GM21737 (cell line): ENCODE data around the gene LGALS7.

Experiments used
- ATAC-seq: cut with Tn5 transposase; IDR thresholded peaks from one replicate; pipeline ENCODE4 v1.9.1; 2021; ENCODE audit warnings: mild to moderate bottlenecking, moderate library complexity; ENCODE audit not compliant: unreplicated experiment

Gene LGALS7

GRCh38 chr19:38741670-38742069 lies 31.6 kb downstream of the LGALS7 start:
- ATAC-seq = no peak

GRCh38 chr19:38740932-38741331 lies 32.4 kb downstream of the LGALS7 start:
- no peak for ATAC-seq

GRCh38 chr19:38740257-38740592 lies 33.1 kb downstream of the LGALS7 start:
- ATAC-seq = no peak

- no peak for ATAC-seq
Observed at GRCh38 chr19:38739440-38740256, 33.7 kb downstream of the LGALS7 start.

- no peak for ATAC-seq
Observed at GRCh38 chr19:38737921-38738737, 35.2 kb downstream of the LGALS7 start.

- no peak for ATAC-seq
Observed at GRCh38 chr19:38737281-38737865, 35.9 kb downstream of the LGALS7 start.

GRCh38 chr19:38736413-38737280 lies 36.7 kb downstream of the LGALS7 start:
- ATAC-seq = no peak

- ATAC-seq = no peak
Observed at GRCh38 chr19:38736036-38736412, 37.3 kb downstream of the LGALS7 start.

DNA sequence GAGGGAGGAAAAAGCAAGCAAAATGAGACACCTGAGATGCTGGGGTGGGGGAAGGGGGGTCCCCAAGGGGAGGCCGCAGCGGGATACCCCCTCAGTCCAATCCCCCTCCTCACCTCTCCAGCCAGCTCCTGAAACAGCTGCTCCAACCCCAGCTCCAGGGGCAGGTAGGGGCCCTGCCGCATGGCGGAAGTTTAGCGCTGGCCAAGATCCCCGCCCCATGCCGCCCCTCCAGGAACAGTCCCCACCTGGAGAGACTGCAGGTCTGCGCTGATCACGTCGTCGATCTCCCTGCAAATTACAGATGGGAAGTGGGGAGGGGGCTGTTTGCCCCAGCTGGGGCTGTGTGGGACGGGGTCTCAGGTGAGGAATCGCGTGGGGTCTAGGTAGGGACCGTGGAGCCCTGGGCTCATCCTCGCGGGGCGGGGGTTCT lies 38.0 kb downstream of the LGALS7 start:
- ATAC-seq = no peak

- no peak for ATAC-seq
Observed at GRCh38 chr19:38734426-38735256, 38.7 kb downstream of the LGALS7 start.

GRCh38 chr19:38734176-38734425 lies 39.2 kb downstream of the LGALS7 start:
- no peak for ATAC-seq

- ATAC-seq = no peak
Observed at GRCh38 chr19:38733493-38734175, 39.7 kb downstream of the LGALS7 start.

- ATAC-seq = no peak
Observed at GRCh38 chr19:38733241-38733492, 40.1 kb downstream of the LGALS7 start.

DNA sequence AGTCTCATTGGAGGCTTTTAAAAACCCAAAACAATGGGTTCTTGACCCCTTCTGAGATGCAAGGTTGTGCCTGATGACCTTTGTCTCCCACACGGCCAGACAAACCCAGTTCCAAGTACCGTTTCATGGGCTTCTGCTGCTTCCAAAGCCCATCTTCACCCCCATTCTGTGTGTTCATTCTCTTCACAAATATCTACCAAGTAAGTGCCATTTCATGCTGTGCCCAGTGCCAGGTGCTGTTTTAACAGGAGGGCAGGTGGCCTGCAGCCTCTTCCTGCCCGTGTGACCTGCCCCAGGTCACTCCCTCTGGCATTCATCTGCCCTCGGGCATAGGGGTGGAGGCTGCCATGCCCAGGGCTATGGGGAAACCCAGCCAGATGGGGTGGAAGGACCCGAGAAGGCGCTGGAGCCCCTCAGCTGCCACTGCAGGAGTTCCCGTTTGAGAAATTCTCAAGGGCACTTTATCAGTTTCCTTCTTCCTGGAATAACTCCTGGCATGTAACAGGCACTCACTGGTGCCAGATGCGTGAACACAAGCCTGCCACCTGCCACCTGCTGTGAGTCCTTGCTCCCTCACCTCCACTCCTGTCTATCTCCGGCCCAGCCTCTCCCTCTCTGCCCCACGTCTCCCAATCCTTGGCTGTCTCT lies 41.5 kb downstream of the LGALS7 start:
- ATAC-seq = no peak

GRCh38 chr19:38730731-38731589 lies 42.4 kb downstream of the LGALS7 start:
- no peak for ATAC-seq

DNA sequence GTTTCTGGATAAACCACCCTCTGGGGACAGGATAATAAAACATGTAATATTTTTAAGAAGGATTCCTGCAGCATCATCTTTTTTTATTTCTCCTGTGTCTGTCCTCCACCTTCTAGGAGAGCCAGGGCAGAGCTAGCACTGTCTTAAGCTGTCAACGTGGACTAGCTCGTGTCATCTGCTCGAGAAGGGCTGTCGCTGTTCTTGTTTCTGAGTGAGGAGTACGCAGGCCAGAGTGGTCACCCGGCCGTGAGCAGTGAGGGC lies 42.9 kb downstream of the LGALS7 start:
- ATAC-seq = no peak

- ATAC-seq = no peak
Observed at GRCh38 chr19:38729653-38730469, 43.5 kb downstream of the LGALS7 start.
